Tibial nerve (tissue), 4 donors: Measurements from ENCODE around the gene FERMT2. TPM values are rescaled to one million over a fixed set of nuclear protein-coding genes. Genes with fewer than 3 reads are reported as not detected.
A peak's percentile ranks its signal among the peaks of the same experiment; 100 is the strongest.

Experiments used
- DNase-seq, 2 donors: peaks; one replicate each; pipeline ENCODE4 v3.0.0-alpha.2; 2019; ENCODE audit warnings: low spot score in 2 of 2
- H3K27ac ChIP-seq, 4 donors: fragments of 200-600 bp; sonication (generic) in 3 of 4; one replicate each; pipeline ENCODE4 v1.5.1; 2017 to 2019; ENCODE audit warnings: mild to moderate bottlenecking in 1 of 4
- H3K27me3 ChIP-seq, 2 donors: fragments of 200-600 bp; sonication (generic) in 1 of 2; one replicate each; pipeline versions ENCODE4 v1.5.1 to v1.6.0; 2017 to 2019
- H3K36me3 ChIP-seq, 3 donors: fragments of 200-600 bp; sonication (generic); one replicate each; pipeline ENCODE4 v1.5.1; 2018 to 2019
- H3K4me1 ChIP-seq, 4 donors: fragments of 200-600 bp; sonication (generic) in 3 of 4; one replicate each; pipeline ENCODE4 v1.5.1; 2017 to 2019
- H3K4me3 ChIP-seq, 4 donors: fragments of 200-600 bp; sonication (generic) in 3 of 4; one replicate each; pipeline ENCODE4 v1.5.1; 2017 to 2019; ENCODE audit warnings: mild to moderate bottlenecking in 1 of 4, moderate library complexity in 1 of 4
- H3K9me3 ChIP-seq, 4 donors: fragments of 200-600 bp; sonication (generic) in 3 of 4; one replicate each; pipeline ENCODE4 v1.5.1; 2017 to 2019
- EP300 ChIP-seq, 2 donors: sonication (generic); formaldehyde crosslinking; IDR thresholded peaks; one replicate each; pipeline ENCODE4 v1.6.1; 2017; ENCODE audit warnings: antibody characterized with exemption in 2 of 2, mild to moderate bottlenecking in 1 of 2
- POLR2A ChIP-seq, 2 donors: fragments of 450-650 bp; IDR thresholded peaks; one replicate each; pipeline ENCODE4 v1.6.1; 2017; ENCODE audit warnings: antibody characterized with exemption in 2 of 2, mild to moderate bottlenecking in 2 of 2, moderate library complexity in 2 of 2
- WGBS, 2 donors: methylation state at CpG; one replicate each; pipeline ENCODE4 v1.1.5; 2018; 5-methylcytosine and 5-hydroxymethylcytosine counted together
- total RNA-seq, 4 donors: library from RNA; depleted of rRNA; stranded (reverse); fragments of >200 nt; gene quantifications; one replicate each; pipeline ENCODE4 v1.1.0, GENCODE V29; 2016
- TF ChIP-seq, protein P1 (sequence below), 5 experiments: fragments of 200-600 bp in 3 of 5; fragments of 450-650 bp in 2 of 5; sonication (generic) in 3 of 5; IDR thresholded peaks; one replicate each; pipeline ENCODE4 v1.5.1; 2016 to 2019; ENCODE audit warnings: antibody characterized with exemption in 5 of 5, mild to moderate bottlenecking in 3 of 5, moderate library complexity in 2 of 5

Gene FERMT2
- total RNA-seq, 4 donors from 2014 or later = 116 to 165 (median 146) TPM

DNA sequence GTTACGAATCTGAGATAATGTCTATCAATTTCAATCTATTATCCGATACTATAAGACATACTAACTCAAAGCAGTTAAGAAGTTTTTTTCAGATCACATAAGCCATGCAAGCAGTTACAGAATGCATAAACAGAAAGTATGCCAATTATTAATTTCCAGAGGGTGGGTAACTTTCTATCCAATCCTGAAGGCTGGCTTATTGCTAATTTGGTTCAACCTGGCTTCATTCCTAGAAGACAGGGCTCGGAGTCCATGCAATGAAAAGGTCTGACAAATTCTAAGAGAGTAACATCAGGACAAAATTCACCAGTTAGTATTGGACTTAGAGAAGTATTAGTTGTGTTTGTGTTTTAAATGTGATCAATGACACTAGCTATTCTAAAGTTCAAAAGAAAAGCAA, 15.0 kb downstream of the FERMT2 start:
- H3K4me1 ChIP-seq = peaks cover 0 to 85% (median 4%) of the 10 kb centered on the region in 4 donors
- H3K4me3 ChIP-seq = no peak overlapping the region
- no peaks in the 10 kb centered on the region for H3K27me3 ChIP-seq
- WGBS, 2 donors = 59 to 66% methylated on average over 3 of the region's 3 CpGs
- no peak for DNase-seq
- H3K27ac ChIP-seq = no peak overlapping the region
- TF ChIP-seq, protein P1, sequence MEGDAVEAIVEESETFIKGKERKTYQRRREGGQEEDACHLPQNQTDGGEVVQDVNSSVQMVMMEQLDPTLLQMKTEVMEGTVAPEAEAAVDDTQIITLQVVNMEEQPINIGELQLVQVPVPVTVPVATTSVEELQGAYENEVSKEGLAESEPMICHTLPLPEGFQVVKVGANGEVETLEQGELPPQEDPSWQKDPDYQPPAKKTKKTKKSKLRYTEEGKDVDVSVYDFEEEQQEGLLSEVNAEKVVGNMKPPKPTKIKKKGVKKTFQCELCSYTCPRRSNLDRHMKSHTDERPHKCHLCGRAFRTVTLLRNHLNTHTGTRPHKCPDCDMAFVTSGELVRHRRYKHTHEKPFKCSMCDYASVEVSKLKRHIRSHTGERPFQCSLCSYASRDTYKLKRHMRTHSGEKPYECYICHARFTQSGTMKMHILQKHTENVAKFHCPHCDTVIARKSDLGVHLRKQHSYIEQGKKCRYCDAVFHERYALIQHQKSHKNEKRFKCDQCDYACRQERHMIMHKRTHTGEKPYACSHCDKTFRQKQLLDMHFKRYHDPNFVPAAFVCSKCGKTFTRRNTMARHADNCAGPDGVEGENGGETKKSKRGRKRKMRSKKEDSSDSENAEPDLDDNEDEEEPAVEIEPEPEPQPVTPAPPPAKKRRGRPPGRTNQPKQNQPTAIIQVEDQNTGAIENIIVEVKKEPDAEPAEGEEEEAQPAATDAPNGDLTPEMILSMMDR (IDR thresholded peaks at IDR 0.05) = no peak
- TF ChIP-seq POLR2A (IDR thresholded peaks at IDR 0.05) (no peak), EP300 (IDR thresholded peaks at IDR 0.05) (no peak)
- no peaks in the 10 kb centered on the region for H3K36me3 ChIP-seq
- no peaks in the 10 kb centered on the region for H3K9me3 ChIP-seq

DNA sequence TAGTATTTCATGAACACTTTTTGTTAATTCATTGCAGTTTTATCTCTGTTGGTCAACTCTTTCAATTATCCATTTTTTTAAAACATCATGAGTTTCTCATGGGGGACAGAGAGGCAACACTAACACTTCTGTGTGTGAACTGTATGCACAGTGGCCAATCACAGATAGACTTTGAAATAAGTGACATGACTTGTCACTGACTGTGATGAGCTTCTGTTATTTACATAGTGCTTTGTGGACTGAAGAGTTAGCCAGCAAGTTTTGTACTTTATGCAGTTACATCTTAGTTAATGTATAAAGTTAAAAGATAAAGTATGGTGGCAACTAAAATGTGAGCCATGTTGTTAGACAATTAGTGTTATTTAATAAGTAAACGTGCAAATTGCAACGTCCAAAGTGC, 16.1 kb downstream of the FERMT2 start:
- peaks cover 0 to 85% (median 13%) of the 10 kb centered on the region in 4 donors for H3K4me1 ChIP-seq
- no peaks in the 10 kb centered on the region for H3K36me3 ChIP-seq
- H3K9me3 ChIP-seq = no peaks in the 10 kb centered on the region
- no peaks in the 10 kb centered on the region for H3K27me3 ChIP-seq
- no peak overlapping the region for H3K4me3 ChIP-seq
- TF ChIP-seq, protein P1 (IDR thresholded peaks at IDR 0.05) = no peak
- TF ChIP-seq EP300 (IDR thresholded peaks at IDR 0.05) (no peak), POLR2A (IDR thresholded peaks at IDR 0.05) (no peak)
- no peak overlapping the region for H3K27ac ChIP-seq
- 44 to 49% methylated on average over 2 of the region's 2 CpGs for WGBS, 2 donors
- DNase-seq = no peak

DNA sequence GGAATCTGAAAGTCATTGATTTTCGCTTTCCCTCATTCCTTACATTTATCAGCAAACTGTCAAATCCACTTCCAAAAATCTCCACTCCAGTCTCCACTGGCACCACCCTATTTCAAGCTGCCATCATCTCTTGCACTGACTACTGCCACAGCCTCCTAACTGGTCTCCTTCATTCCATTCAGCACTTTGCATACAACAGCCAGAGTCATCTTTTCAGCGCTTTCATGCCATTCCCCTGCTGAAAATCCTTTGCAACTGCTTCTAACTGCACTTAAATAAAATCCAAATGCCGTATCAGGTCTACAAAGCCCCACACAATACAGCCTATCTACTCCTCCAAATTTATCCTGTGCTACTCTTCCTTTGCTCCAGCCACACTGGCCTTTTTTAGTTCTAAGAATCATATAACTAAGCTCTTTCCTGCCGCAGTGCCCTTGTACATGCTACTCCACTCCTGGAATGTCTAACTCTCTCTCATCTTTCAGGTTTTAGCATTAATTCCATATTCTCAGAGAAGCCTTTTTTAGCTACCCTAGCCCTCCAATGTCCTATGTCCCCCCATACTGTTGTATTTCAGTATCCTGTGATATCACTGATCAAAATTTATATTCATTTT, 21.6 kb downstream of the FERMT2 start:
- H3K27me3 ChIP-seq = no peaks in the 10 kb centered on the region
- TF ChIP-seq, protein P1 (IDR thresholded peaks at IDR 0.05) = no peak
- TF ChIP-seq POLR2A (IDR thresholded peaks at IDR 0.05) = no peak
- TF ChIP-seq EP300 (IDR thresholded peaks at IDR 0.05) = no peak
- peaks cover 0 to 94% (median 34%) of the 10 kb centered on the region in 4 donors for H3K4me1 ChIP-seq
- no peak for DNase-seq
- WGBS, 2 donors = 96 to 98% methylated on average over 4 of the region's 4 CpGs
- H3K9me3 ChIP-seq = no peaks in the 10 kb centered on the region
- H3K4me3 ChIP-seq = no peak overlapping the region
- H3K36me3 ChIP-seq = no peaks in the 10 kb centered on the region
- H3K27ac ChIP-seq = no peak overlapping the region

DNA sequence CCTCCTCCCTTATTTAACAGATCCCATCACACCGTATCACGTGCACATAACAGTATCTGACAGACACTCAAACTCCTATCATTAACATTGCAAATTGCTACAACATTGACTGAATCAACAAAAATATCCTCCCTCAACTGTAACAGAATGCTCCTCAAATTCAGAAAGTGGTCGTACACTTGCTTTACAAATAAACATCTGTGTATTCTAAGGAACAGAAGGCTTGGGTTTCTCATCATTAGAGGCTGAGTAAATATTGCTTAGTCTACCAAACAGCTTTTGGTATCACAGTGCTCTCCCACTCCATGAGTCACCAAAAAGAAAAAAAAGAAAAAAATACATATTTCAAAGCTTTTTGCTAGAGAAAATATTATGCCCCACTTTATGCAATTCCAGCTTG, 23.9 kb downstream of the FERMT2 start:
- H3K27me3 ChIP-seq = no peaks in the 10 kb centered on the region
- peak overlapping the region in 2 of 4 donors; percentile 35 to 69 for H3K27ac ChIP-seq
- TF ChIP-seq EP300 (IDR thresholded peaks at IDR 0.05) = no peak
- TF ChIP-seq, protein P1 (IDR thresholded peaks at IDR 0.05) = no peak
- no peak for TF ChIP-seq POLR2A (IDR thresholded peaks at IDR 0.05)
- H3K9me3 ChIP-seq = no peaks in the 10 kb centered on the region
- peaks cover 0 to 97% (median 45%) of the 10 kb centered on the region in 4 donors for H3K4me1 ChIP-seq
- DNase-seq = no peak
- no peak overlapping the region for H3K4me3 ChIP-seq
- WGBS, 2 donors = 30 to 36% methylated on average over 3 of the region's 3 CpGs
- H3K36me3 ChIP-seq = no peaks in the 10 kb centered on the region

DNA sequence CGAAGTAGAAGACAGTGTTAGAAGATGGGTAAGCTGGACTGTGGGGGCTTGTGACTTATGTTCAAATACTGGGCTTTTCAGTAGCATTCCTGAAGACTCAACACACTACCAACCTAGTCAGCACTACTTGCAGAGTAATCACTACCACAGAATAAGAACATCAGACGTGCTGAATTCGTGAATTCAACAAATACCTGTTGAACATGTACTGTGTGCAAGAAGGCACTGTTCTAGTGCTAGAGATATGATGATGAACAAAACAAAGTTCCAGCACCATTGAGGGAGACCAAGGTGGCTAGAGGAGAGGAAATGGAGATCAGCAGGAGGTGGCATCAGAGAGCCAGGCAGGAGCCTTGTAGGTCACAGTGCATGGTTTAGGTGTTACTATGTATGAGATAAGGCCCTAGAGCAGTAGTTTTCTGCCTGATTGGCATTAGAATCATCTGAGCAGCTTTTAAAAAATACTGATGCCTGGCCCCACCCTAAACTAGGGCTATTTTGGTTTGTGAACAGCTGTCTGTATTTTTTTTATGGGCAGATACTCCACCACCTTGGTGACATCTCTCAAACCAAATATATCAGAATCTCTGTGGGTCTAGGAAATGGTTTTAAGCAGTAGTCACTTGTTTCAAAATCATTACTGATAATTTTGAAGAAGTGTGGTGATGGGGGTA, 26.8 kb downstream of the FERMT2 start:
- Histone ChIP-seq H3K27ac (no peak overlapping the region), H3K4me1 (peaks cover 0 to 98% (median 43%) of the 10 kb centered on the region in 4 donors), H3K27me3 (no peaks in the 10 kb centered on the region), H3K36me3 (no peaks in the 10 kb centered on the region), H3K9me3 (no peaks in the 10 kb centered on the region), H3K4me3 (no peak overlapping the region)
- no peak for DNase-seq
- TF ChIP-seq, protein P1 (IDR thresholded peaks at IDR 0.05) = no peak
- TF ChIP-seq POLR2A (IDR thresholded peaks at IDR 0.05) (no peak), EP300 (IDR thresholded peaks at IDR 0.05) (no peak)
- 60 to 63% methylated on average over 3 of the region's 3 CpGs for WGBS, 2 donors
